GM12878 (cell line): ENCODE data around the gene AKT1. TPM values are rescaled to one million over a fixed set of nuclear protein-coding genes. Genes with fewer than 3 reads are reported as not detected.

Source experiments
- ATAC-seq: fragments of 200-7000 bp; cut with Tn5 transposase; 3 replicates; pipeline ENCODE4 v1.9.1; 2020; ENCODE audit warnings: mild to moderate bottlenecking, moderate library complexity
- BruUV-seq: library from RNA; stranded (reverse); fragments of 400-500 nt; replicated peaks from 2 replicates; lab custom pipeline; 2021; lab: Mats Ljungman, UMichigan
- CTCF ChIA-PET: fragments of 300-600 bp; sonication (Branson Sonifier 250); formaldehyde crosslinking; extraction: SDS; loops from one replicate; lab custom pipeline; 2021; ENCODE audit warnings: inconsistent platforms; lab: Yijun Ruan, JAX
- POLR2A ChIA-PET: fragments of 350-600 bp; formaldehyde crosslinking; extraction: SDS; loops from one replicate; lab custom pipeline; 2021; ENCODE audit warnings: inconsistent platforms; lab: Charles Lee
- RAD21 ChIA-PET: fragments of 300-600 bp; sonication (Branson Sonifier 250); formaldehyde crosslinking; loops from one replicate; lab custom pipeline; 2023; ENCODE audit warnings: antibody characterized with exemption; ENCODE audit not compliant: unreplicated experiment; lab: Charles Lee
- SMC1A ChIA-PET: fragments of 300-600 bp; sonication (Branson Sonifier 250); formaldehyde crosslinking; loops from one replicate; lab custom pipeline; 2023; ENCODE audit not compliant: unreplicated experiment, uncharacterized antibody; lab: Charles Lee
- DNase-seq: peaks from one replicate; pipeline ENCODE4 v3.0.0-alpha.2; 2011; ENCODE audit warnings: low read depth, low spot score
- FAIRE-seq: peaks from 3 replicates; lab custom pipeline; 2011; peaks lifted over from hg19 to GRCh38; lab: Jason Lieb, UNC
- H2AFZ ChIP-seq: 2 replicates; pipeline ENCODE4 v1.6.0; 2011; ENCODE audit warnings: low read depth, low read length, control low read depth; ENCODE audit not compliant: control insufficient read depth
- H3K27ac ChIP-seq: 2 replicates; pipeline ENCODE4 v1.5.1; 2011; ENCODE audit warnings: control low read depth; ENCODE audit not compliant: control insufficient read depth, insufficient read depth
- H3K27me3 ChIP-seq, 2 experiments: replicated peaks in 1 of 2; 2 replicates each; pipeline versions ENCODE4 v1.6.0 to v1.6.1; 2011; ENCODE audit warnings: low read length in 1 of 2; ENCODE audit not compliant: control insufficient read depth in 2 of 2, insufficient read depth in 2 of 2
- H3K36me3 ChIP-seq, 2 experiments: 2 replicates each; pipeline ENCODE4 v1.5.1; 2011; ENCODE audit warnings: low read length in 1 of 2; ENCODE audit not compliant: control insufficient read depth in 2 of 2, insufficient read depth in 2 of 2
- H3K4me1 ChIP-seq: 2 replicates; pipeline ENCODE4 v1.6.1; 2011; ENCODE audit warnings: mild to moderate bottlenecking, low read length, moderate library complexity, mixed read lengths; ENCODE audit not compliant: control insufficient read depth, insufficient read depth
- H3K4me2 ChIP-seq: 2 replicates; pipeline ENCODE4 v1.6.0; 2011; ENCODE audit warnings: control low read depth; ENCODE audit not compliant: control insufficient read depth, insufficient read depth
- H3K4me3 ChIP-seq: fragments of 200-600 bp; sonication (generic); 2 replicates; pipeline ENCODE4 v1.5.1; 2016
- H3K79me2 ChIP-seq: 2 replicates; pipeline ENCODE4 v1.6.0; 2011; ENCODE audit warnings: low read length; ENCODE audit not compliant: control insufficient read depth, insufficient read depth
- H3K9ac ChIP-seq: 2 replicates; pipeline ENCODE4 v1.8.0; 2011; ENCODE audit warnings: low read length, control low read depth, mixed read lengths; ENCODE audit not compliant: control insufficient read depth, insufficient read depth
- H3K9me3 ChIP-seq: replicated peaks from 3 replicates; pipeline ENCODE4 v1.5.1; 2011; ENCODE audit warnings: mild to moderate bottlenecking, low read length; ENCODE audit not compliant: control insufficient read depth, insufficient read depth
- H4K20me1 ChIP-seq: 2 replicates; pipeline ENCODE4 v1.6.0; 2011; ENCODE audit not compliant: control insufficient read depth, insufficient read depth
- CBX3 ChIP-seq: fragments of 200-600 bp; sonication (generic); IDR thresholded peaks from 2 replicates; pipeline ENCODE4 v1.6.1; 2016; ENCODE audit warnings: low read depth, borderline replicate concordance
- JUNB ChIP-seq: IDR thresholded peaks from 2 replicates; pipeline ENCODE4 v1.6.1; 2016; ENCODE audit warnings: antibody characterized with exemption, mild to moderate bottlenecking
- KAT2A ChIP-seq: conservative IDR thresholded peaks from 2 replicates; pipeline ENCODE4 v1.6.1; 2011; ENCODE audit warnings: low read depth, low read length; ENCODE audit not compliant: control insufficient read depth
- RCOR1 ChIP-seq: conservative IDR thresholded peaks from 2 replicates; pipeline ENCODE4 v1.6.1; 2012; ENCODE audit warnings: low read depth, low read length, improper control_type of control experiment
- REST ChIP-seq: IDR thresholded peaks from 2 replicates; pipeline ENCODE4 v1.6.1; 2012; ENCODE audit warnings: mild to moderate bottlenecking, low read depth, low read length
- TCF12 ChIP-seq: IDR thresholded peaks from 2 replicates; pipeline ENCODE4 v1.6.1; 2011; ENCODE audit warnings: low read depth, mild to moderate bottlenecking, low read length
- WGBS: methylation state at CpG from one replicate; pipeline ENCODE4 v1.1.6; 2016; ENCODE audit warnings: low lambda C conversion rate; ENCODE audit not compliant: insufficient replicate concordance, insufficient coverage; ENCODE audit errors: missing lambda C conversion rate; 5-methylcytosine and 5-hydroxymethylcytosine counted together
- in situ Hi-C: fragments of 300-500 bp; cut with MboI; formaldehyde crosslinking; loops from 9 replicates; pipeline ENCODE4 v1.14.3; 2018; ENCODE audit warnings: mixed read lengths
- intact Hi-C: fragments of 100-400 bp; cut with micrococcal nuclease; formaldehyde crosslinking; loops from one replicate; pipeline ENCODE4 v1.14.2; 2022; ENCODE audit not compliant: unreplicated experiment
- polyA plus RNA-seq, 11 experiments: library from polyadenylated mRNA; depleted of rRNA in 4 of 11; unstranded in 6 of 11; stranded (reverse) in 5 of 11; fragments of >200 nt; fragmentation: Nextera tagmentation in 4 of 11; fragmentation: Illumina TruSeq in 1 of 11; extraction: Ambion mirVana in 4 of 11; extraction: Trizol in 1 of 11; gene quantifications; 1 replicate in 1 of 11; 2 replicates in 10 of 11; pipeline versions ENCODE4 v1.2.1 to v1.2.3, GENCODE V29; 2011 to 2016; ENCODE audit warnings: inconsistent platforms in 2 of 11, missing spikeins in 2 of 11, low read depth in 1 of 11
- total RNA-seq, 4 experiments: library from RNA; depleted of rRNA in 3 of 4; stranded (reverse); fragments of >200 nt in 3 of 4; fragmentation: Illumina TruSeq in 1 of 4; extraction: Trizol in 1 of 4; gene quantifications; 2 replicates each; pipeline versions ENCODE4 v1.2.1 to v1.2.3, GENCODE V29; 2013 to 2021
- TF ChIP-seq, protein P1 (sequence below): IDR thresholded peaks from 2 replicates; pipeline ENCODE4 v1.6.1; 2011; ENCODE audit warnings: borderline replicate concordance, low read depth, mild to moderate bottlenecking, moderate library complexity, mixed read lengths, low read length; ENCODE audit not compliant: insufficient read depth; ENCODE audit errors: extremely low read length
- TF ChIP-seq, protein P2 (sequence below): fragments of 450-650 bp; IDR thresholded peaks from 2 replicates; pipeline ENCODE4 v1.6.1; 2017; ENCODE audit warnings: mild to moderate bottlenecking, low read depth, inconsistent platforms; ENCODE audit not compliant: poor library complexity, severe bottlenecking
- TF ChIP-seq, protein P3 (sequence below): fragments of 450-650 bp; IDR thresholded peaks from 2 replicates; pipeline ENCODE4 v1.6.1; 2018; ENCODE audit warnings: borderline replicate concordance, mild to moderate bottlenecking; ENCODE audit not compliant: partially characterized antibody

AKT1 gene
- total and polyA plus RNA-seq, 10 of the 15 experiments (the other 5 are each of a cell fraction or from before 2014, with no cell fraction given): 0.63 to 110 (median 58.9) TPM

- Histone ChIP-seq H3K27me3 (peaks cover 0 to 3% of the 10 kb centered on the region in 2 experiments; a peak in 1 of 4 replicates), H3K27ac (no peak overlapping the region), H3K4me2 (no peak overlapping the region), H4K20me1 (no peaks in the 10 kb centered on the region), H3K9me3 (no peaks in the 10 kb centered on the region), H3K36me3 (no peaks in the 10 kb centered on the region), H3K9ac (no peak overlapping the region), H3K4me1 (peaks cover 5% of the 10 kb centered on the region; the same call in 1 of the 2 replicates), H2AFZ (no peak overlapping the region), H3K4me3 (no peak overlapping the region), H3K79me2 (no peaks in the 10 kb centered on the region)
- in situ Hi-C loops: no loop called here
- TF ChIP-seq, protein P1, sequence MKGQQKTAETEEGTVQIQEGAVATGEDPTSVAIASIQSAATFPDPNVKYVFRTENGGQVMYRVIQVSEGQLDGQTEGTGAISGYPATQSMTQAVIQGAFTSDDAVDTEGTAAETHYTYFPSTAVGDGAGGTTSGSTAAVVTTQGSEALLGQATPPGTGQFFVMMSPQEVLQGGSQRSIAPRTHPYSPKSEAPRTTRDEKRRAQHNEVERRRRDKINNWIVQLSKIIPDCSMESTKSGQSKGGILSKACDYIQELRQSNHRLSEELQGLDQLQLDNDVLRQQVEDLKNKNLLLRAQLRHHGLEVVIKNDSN: no peak
- TF ChIP-seq, protein P2, sequence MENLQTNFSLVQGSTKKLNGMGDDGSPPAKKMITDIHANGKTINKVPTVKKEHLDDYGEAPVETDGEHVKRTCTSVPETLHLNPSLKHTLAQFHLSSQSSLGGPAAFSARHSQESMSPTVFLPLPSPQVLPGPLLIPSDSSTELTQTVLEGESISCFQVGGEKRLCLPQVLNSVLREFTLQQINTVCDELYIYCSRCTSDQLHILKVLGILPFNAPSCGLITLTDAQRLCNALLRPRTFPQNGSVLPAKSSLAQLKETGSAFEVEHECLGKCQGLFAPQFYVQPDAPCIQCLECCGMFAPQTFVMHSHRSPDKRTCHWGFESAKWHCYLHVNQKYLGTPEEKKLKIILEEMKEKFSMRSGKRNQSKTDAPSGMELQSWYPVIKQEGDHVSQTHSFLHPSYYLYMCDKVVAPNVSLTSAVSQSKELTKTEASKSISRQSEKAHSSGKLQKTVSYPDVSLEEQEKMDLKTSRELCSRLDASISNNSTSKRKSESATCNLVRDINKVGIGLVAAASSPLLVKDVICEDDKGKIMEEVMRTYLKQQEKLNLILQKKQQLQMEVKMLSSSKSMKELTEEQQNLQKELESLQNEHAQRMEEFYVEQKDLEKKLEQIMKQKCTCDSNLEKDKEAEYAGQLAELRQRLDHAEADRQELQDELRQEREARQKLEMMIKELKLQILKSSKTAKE: no peak
- TF ChIP-seq CBX3: no peak
- TF ChIP-seq TCF12: no peak
- no peak for TF ChIP-seq RCOR1
- no peak for TF ChIP-seq KAT2A
- TF ChIP-seq JUNB: no peak
- TF ChIP-seq, protein P3, sequence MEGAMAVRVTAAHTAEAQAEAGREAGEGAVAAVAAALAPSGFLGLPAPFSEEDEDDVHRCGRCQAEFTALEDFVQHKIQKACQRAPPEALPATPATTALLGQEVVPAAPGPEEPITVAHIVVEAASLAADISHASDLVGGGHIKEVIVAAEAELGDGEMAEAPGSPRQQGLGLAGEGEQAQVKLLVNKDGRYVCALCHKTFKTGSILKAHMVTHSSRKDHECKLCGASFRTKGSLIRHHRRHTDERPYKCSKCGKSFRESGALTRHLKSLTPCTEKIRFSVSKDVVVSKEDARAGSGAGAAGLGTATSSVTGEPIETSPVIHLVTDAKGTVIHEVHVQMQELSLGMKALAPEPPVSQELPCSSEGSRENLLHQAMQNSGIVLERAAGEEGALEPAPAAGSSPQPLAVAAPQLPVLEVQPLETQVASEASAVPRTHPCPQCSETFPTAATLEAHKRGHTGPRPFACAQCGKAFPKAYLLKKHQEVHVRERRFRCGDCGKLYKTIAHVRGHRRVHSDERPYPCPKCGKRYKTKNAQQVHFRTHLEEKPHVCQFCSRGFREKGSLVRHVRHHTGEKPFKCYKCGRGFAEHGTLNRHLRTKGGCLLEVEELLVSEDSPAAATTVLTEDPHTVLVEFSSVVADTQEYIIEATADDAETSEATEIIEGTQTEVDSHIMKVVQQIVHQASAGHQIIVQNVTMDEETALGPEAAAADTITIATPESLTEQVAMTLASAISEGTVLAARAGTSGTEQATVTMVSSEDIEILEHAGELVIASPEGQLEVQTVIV: no peak
- TF ChIP-seq REST: no peak
- FAIRE-seq (no peak), DNase-seq (no peak), ATAC-seq (no peak)
- intact Hi-C loops: no loop called here
- ChIA-PET CTCF (no interaction called here), SMC1A (no interaction called here), POLR2A (no interaction called here), RAD21 (no interaction called here)
- BruUV-seq: no TSS peak
- WGBS: 39% methylated on average over 9 of the region's 9 CpGs
Measured at GRCh38 chr14:104830781-104831180, 35.2 kb upstream of the AKT1 start.
